Memory B cell (primary cell): Measurements from ENCODE around the gene RAB3A.
A peak's percentile ranks its signal among the peaks of the same experiment; 100 is the strongest.

Source experiments
- ATAC-seq: fragments of 150-1000 bp; cut with Tn5 transposase; 2 replicates; pipeline ENCODE4 v1.10.0; 2021; ENCODE audit warnings: low read depth, mild to moderate bottlenecking, moderate library complexity
- DNase-seq, 2 donors: peaks; one replicate each; pipeline ENCODE4 v3.0.0; 2022; ENCODE audit warnings: low spot score in 2 of 2
- H3K27ac Mint-ChIP-seq: one replicate; pipeline ENCODE4 v1.8.0; 2022; ENCODE audit warnings: mild to moderate bottlenecking, moderate library complexity, mixed read lengths
- H3K27me3 Mint-ChIP-seq: one replicate; pipeline ENCODE4 v1.8.0; 2022; ENCODE audit warnings: mixed read lengths
- H3K36me3 Mint-ChIP-seq: one replicate; pipeline ENCODE4 v1.8.0; 2022; ENCODE audit warnings: mild to moderate bottlenecking, mixed read lengths
- H3K4me1 Mint-ChIP-seq: one replicate; pipeline ENCODE4 v1.8.0; 2022; ENCODE audit warnings: mixed read lengths
- H3K4me3 Mint-ChIP-seq: one replicate; pipeline ENCODE4 v1.8.0; 2022; ENCODE audit warnings: mild to moderate bottlenecking, moderate library complexity, mixed read lengths
- H3K9me3 Mint-ChIP-seq: one replicate; pipeline ENCODE4 v1.8.0; 2022; ENCODE audit warnings: mixed read lengths

Gene RAB3A

DNA sequence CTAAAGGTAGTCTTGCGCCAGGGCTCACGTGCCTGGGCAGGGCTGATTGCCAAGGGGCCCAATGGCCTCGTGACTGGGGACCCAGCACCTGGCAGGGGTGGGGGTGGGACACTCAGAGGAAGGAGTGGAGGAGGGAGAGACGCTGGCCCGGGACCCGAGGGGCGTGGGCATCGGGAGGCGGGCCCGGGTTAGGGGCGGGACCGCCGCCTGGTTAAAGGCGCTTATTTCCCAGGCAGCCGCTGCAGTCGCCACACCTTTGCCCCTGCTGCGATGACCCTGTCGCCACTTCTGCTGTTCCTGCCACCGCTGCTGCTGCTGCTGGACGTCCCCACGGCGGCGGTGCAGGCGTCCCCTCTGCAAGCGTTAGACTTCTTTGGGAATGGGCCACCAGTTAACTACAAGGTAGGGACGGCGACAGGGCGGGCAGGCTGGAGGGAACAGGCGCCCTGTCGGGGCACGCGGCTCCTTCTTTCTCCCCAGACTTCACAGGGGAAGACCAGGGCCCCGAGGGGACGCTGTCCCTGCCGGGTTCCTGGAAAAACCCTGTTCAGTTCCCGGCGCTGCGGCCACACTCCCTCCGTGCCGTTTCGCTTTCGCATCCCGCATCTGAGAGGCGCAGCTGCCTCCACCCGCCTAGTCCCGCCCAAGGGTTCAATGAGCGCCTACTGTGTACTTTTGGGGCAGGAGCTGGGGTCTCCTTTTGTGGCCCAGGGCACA, 30.1 kb downstream of the RAB3A start, which contains the start of gene IFI30:
IFI30 (plus strand) TSS at position 242 of the 717 bp plus-strand sequence; CDS start at position 271, 29 bp downstream.
- Mint-ChIP-seq H3K9me3 (no peaks in the 10 kb centered on the region), H3K27ac (peak within 1 kb of the TSS; percentile 99), H3K4me3 (peak within 1 kb of the TSS; percentile 96), H3K4me1 (peaks cover 53% of the 10 kb centered on the region), H3K36me3 (peaks cover 24% of the 10 kb centered on the region), H3K27me3 (no peaks in the 10 kb centered on the region)
- peak; percentile 55 for ATAC-seq
- peak; percentile 58 to 82 for DNase-seq

DNA sequence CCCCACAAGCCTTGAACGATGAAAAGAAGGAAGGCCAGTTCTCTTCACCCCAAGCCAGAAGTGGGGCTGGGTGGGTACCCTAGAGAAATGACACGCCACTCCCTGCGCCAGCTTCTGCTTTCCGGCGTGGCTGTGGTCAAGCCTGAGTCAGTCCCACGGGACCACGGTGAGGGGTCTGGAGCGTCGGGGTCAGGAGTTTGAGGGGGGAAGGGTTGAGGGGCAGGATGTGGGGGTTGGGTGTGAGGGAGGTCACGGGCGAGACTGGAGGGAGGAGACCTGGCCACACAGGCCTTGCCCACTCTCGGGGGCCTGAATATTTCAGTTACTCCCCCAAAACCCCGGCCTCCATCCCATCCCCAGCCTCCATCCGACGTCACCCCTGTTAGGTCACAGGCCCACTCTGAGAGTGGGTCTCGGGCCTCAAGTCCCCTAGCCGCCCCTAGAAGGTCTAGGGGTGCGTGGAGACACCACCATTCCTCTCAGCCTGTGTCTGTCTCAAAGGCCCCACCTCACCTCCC, 30.7 kb downstream of the RAB3A start:
- peak; percentile 52 to 82 for DNase-seq
- Mint-ChIP-seq H3K27ac (peak overlapping the region; percentile 99), H3K27me3 (no peaks in the 10 kb centered on the region), H3K4me1 (peaks cover 56% of the 10 kb centered on the region), H3K4me3 (peak overlapping the region; percentile 96), H3K36me3 (peaks cover 21% of the 10 kb centered on the region), H3K9me3 (no peaks in the 10 kb centered on the region)
- ATAC-seq: peak; percentile 10

DNA sequence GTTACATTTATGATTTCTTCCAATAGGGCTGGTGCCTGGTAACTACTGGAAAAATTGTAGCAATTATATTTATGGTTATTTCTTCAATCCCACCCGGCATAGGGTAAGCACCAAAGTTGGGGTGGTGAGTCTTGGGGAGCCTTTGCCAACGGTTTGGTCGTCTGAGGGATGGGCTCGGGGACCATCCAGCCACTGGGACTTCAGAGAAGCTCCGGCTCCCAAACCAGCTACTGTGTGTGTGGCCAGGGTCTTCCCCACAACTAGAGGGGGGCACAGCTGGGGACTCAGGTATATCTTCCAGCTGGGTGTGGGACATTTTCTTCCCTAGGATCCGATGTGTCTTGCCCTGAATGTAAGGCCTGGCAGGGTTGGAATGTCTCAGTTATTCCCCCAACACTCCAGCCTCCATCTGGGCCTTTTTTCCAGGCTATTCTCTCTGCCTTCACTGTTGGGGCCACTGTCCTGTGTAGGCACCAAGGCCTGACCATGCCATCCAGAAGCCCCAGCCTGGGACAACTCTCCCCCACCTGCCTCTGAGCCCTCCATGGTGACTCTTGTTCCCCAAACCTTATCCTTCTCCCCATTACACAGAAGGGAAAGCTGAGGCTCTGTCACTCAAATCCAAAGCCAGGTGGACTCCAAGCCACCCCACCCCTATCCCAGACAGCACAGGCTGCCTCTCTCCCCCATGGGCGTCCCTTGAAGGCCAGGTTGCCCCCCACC, 31.4 kb downstream of the RAB3A start:
- H3K9me3 Mint-ChIP-seq: no peaks in the 10 kb centered on the region
- no peaks in the 10 kb centered on the region for H3K27me3 Mint-ChIP-seq
- H3K4me1 Mint-ChIP-seq: peaks cover 59% of the 10 kb centered on the region
- peak overlapping the region; percentile 99 for H3K27ac Mint-ChIP-seq
- no peak for ATAC-seq
- DNase-seq: no peak
- peaks cover 21% of the 10 kb centered on the region for H3K36me3 Mint-ChIP-seq
- H3K4me3 Mint-ChIP-seq: peak overlapping the region; percentile 96

DNA sequence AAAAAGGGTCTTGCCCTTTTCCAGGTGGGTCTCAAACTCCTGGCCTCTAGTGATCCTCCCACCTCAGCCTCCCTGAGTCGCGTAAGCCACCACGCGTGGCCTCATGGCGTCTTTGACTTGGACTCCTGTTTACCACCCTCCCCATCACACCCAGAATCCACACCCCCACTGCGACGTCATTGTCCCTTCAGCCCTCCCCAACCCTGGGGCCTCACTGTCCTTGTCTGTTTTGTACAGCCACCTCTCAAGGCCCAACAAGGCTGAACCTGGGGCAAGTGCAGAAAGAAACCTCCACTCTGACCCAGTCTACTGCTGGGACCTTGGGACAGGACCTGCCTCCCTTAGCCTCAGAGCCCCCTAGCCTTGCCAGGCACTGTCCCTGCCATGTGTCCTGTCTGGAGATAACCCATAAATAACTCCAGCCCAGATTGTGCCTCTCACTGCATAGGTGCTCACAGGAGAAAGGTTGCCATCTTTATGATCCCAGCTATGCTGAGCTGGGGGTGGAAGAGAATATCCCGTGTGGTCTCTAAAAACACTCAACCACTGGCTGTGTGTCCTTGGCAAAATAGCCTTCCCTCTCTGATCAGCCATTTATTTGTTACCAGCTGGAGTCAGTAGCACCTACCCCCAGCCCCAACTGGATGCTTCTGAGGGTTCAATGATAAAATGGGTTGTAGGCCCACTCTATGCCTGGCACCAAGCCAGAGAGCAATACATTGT, 32.1 kb downstream of the RAB3A start:
- Mint-ChIP-seq H3K9me3 (no peaks in the 10 kb centered on the region), H3K4me1 (peaks cover 55% of the 10 kb centered on the region), H3K27ac (peak overlapping the region; percentile 99), H3K36me3 (peaks cover 20% of the 10 kb centered on the region), H3K27me3 (no peaks in the 10 kb centered on the region), H3K4me3 (peak overlapping the region; percentile 81)
- ATAC-seq (no peak), DNase-seq (peak in 1 of 2 donors; percentile 38)

DNA sequence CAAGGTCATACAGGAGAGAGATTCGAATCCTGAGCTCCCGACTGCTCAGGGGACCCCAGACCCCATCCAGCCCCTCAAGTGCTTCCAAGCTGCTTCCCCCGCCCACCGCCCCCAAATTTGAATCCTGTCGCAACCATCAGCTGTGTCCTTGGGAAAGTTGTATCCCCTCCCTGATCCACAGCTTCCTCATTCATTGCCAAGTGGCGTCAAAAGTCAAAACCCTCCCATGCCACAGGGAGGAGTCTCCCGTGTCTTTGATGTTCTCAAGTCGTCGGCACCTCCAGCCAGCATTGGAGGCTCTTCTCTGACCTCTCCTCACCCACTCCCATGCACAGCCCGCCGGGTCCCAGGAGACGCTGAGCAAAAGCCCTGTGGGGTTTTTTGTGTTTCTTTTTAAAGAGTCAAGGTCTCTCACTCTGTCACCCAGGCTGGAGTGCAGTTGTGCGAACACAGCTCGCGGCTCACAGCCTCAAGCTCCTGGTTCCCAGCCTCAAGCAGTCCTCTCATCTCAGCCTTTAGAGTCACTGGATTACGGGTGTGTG, 33.1 kb downstream of the RAB3A start:
- H3K27me3 Mint-ChIP-seq: no peaks in the 10 kb centered on the region
- ATAC-seq: peak; percentile 2
- H3K4me1 Mint-ChIP-seq: peaks cover 50% of the 10 kb centered on the region
- H3K36me3 Mint-ChIP-seq: peaks cover 16% of the 10 kb centered on the region
- H3K4me3 Mint-ChIP-seq: peak overlapping the region; percentile 81
- peak overlapping the region; percentile 99 for H3K27ac Mint-ChIP-seq
- peak in 1 of 2 donors; percentile 46 for DNase-seq
- no peaks in the 10 kb centered on the region for H3K9me3 Mint-ChIP-seq

DNA sequence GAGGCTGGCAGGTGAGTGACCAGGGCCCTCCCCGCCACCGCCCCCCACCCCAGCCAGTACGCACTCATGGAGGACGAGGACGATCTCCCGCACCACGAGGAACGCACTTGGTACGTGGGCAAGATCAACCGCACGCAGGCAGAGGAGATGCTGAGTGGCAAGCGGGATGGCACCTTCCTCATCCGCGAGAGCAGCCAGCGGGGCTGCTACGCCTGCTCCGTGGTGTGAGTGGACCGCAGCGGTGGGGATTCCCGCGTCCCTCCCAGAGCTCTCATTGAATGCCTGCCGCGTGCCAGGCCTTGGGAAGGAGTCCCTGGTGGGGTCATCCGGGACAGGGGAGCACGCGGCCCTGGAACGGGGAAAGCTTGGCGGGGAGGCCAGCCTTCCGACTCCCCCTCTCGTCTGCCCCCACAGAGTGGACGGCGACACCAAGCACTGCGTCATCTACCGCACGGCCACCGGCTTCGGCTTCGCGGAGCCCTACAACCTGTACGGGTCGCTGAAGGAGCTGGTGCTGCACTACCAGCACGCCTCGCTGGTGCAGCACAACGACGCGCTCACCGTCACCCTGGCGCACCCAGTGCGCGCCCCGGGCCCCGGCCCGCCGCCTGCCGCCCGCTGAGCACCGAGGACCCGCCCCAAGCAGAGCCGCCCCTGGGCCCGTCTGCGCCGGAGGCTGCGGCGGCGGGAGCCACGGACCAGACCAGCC, 35.0 kb downstream of the RAB3A start:
- DNase-seq: peak in 1 of 2 donors; percentile 62
- no peaks in the 10 kb centered on the region for H3K27me3 Mint-ChIP-seq
- H3K27ac Mint-ChIP-seq: peak overlapping the region; percentile 99
- no peaks in the 10 kb centered on the region for H3K9me3 Mint-ChIP-seq
- peaks cover 45% of the 10 kb centered on the region for H3K4me1 Mint-ChIP-seq
- peaks cover 12% of the 10 kb centered on the region for H3K36me3 Mint-ChIP-seq
- H3K4me3 Mint-ChIP-seq: peak overlapping the region; percentile 83
- peak; percentile 28 for ATAC-seq

DNA sequence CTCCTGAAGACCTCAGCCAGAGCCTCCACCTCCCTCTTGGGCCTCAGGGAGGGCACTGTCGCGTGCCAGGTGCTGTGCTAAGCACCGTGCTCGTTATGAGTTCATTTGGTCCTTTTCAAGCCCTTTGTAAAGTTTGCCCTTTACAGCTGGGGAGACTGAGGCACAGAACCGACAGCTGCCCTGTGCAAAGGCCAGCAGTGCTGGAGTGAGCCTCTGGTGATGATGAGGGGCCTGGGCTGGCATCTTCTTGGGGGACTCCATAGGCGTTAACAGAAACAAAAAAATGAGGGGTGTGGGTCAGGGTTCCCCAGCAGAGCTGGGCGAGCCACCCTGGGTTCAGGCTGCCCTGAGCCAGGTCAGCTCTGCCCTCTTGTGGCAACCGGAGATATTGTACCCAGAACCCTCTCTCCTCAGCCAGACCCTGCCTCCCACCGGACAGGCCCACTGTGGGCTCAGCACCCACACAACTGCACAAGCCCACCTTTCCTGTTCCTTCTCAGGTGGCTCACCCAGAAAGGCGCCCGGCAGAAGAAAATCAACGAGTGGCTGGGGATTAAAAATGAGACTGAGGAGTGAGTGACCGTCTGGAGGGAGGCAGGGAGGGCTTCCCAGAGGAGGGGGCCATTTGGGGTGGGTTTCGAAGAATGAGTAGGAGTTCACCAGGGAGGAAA, 35.7 kb downstream of the RAB3A start:
- Mint-ChIP-seq H3K36me3 (peaks cover 15% of the 10 kb centered on the region), H3K4me3 (peak overlapping the region; percentile 83), H3K9me3 (no peaks in the 10 kb centered on the region), H3K4me1 (peaks cover 41% of the 10 kb centered on the region), H3K27ac (peak overlapping the region; percentile 99), H3K27me3 (no peaks in the 10 kb centered on the region)
- peak; percentile 61 to 63 for DNase-seq
- peak; percentile 24 for ATAC-seq

DNA sequence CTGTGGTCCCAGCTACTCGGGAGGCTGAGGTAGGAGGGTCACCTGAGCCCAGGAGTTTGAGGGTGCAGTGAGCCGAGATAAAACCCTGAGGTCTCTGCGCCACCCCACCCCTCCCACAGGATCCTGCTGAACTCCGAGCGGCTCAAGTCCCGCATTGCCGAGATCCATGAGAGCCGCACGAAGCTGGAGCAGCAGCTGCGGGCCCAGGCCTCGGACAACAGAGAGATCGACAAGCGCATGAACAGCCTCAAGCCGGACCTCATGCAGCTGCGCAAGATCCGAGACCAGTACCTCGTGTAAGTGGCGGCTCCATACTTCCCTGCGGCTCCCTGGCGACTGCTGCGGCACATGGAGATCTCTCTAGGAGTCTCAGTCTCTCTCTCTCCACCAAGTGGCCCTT, 36.8 kb downstream of the RAB3A start:
- Mint-ChIP-seq H3K36me3 (peaks cover 15% of the 10 kb centered on the region), H3K9me3 (no peaks in the 10 kb centered on the region), H3K4me1 (peaks cover 32% of the 10 kb centered on the region), H3K27ac (no peak overlapping the region), H3K4me3 (no peak overlapping the region), H3K27me3 (no peaks in the 10 kb centered on the region)
- ATAC-seq (no peak), DNase-seq (no peak)

DNA sequence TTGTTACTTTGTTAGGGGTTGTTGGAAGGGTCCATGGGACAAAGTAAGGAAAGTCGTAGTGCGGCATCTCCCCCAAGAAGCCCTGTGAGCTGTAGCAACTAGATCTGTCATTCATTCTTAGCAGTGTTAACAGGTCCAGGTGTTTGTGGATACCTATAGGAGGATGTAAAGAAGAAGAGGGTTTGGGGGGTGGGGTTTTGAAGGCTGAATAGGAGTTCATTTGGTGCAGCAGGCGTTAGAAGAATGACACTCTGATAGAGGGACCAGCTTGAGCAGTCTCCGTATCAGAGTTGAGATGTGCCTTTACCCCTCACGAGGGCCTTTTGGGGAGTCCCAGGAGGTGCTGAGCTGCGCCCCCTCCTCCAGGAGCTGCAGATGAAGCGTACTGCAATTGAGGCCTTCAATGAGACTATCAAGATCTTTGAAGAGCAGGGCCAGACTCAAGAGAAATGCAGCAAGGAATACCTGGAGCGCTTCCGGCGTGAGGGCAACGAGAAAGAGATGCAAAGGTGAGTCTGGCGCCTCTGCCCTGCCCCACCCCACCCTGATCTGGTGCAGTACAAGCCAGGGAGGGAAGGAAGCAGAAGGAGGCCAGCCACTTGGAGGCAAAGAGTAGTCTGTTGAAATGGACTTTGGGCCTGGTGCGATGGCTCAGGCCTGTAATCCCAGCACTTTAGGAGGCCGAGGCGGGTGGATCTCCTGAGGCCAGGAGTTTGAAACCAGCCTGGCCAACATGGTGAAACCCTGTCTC, 37.9 kb downstream of the RAB3A start:
- H3K9me3 Mint-ChIP-seq: no peaks in the 10 kb centered on the region
- no peak overlapping the region for H3K4me3 Mint-ChIP-seq
- no peaks in the 10 kb centered on the region for H3K27me3 Mint-ChIP-seq
- peaks cover 15% of the 10 kb centered on the region for H3K36me3 Mint-ChIP-seq
- peak overlapping the region; percentile 37 for H3K27ac Mint-ChIP-seq
- DNase-seq: no peak
- no peak for ATAC-seq
- H3K4me1 Mint-ChIP-seq: peaks cover 25% of the 10 kb centered on the region

DNA sequence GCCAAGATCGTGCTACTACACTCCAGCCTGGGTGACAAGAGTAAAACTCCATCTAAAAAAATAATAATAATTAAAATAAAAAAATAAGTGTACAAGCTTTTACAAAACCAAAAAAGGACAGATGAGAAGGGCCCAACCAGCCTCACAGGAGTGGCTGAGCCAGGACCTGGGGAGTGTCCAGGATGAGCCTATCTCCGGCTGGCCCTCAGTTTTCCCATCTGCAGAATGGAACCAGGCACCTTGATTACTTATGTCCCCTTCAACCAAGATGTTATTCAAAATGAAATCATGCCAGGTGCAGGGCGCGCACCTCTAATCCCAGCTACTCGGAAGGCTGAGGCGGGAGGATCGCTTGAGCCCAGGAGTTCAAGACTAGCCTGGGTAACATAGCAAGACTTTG, 39.8 kb downstream of the RAB3A start:
- DNase-seq: no peak
- H3K9me3 Mint-ChIP-seq: no peaks in the 10 kb centered on the region
- ATAC-seq: no peak
- H3K4me3 Mint-ChIP-seq: no peak overlapping the region
- no peak overlapping the region for H3K27ac Mint-ChIP-seq
- peaks cover 14% of the 10 kb centered on the region for H3K4me1 Mint-ChIP-seq
- no peaks in the 10 kb centered on the region for H3K27me3 Mint-ChIP-seq
- peaks cover 12% of the 10 kb centered on the region for H3K36me3 Mint-ChIP-seq

DNA sequence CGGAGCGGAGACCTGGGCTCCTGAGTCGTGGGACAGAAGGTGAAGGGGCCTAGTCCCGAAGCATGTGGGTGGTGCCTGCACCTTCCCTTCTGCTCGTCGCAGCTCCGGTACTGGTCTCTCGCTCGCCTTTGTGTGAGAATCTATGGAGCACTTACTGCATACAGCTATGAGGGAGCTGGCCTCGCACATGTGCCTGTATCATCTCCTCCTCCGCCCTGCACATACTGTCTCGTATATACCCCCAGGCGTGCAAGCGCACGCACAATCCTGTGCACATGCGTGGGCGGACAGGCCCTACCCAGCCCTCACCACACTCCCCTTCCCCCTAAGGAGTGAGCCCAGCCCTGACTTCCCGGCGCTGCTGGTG, 42.2 kb downstream of the RAB3A start:
- H3K9me3 Mint-ChIP-seq: no peaks in the 10 kb centered on the region
- H3K4me3 Mint-ChIP-seq: peak overlapping the region; percentile 21
- DNase-seq (no peak), ATAC-seq (peak; percentile 6)
- no peaks in the 10 kb centered on the region for H3K27me3 Mint-ChIP-seq
- peak overlapping the region; percentile 80 for H3K27ac Mint-ChIP-seq
- H3K36me3 Mint-ChIP-seq: peaks cover 9% of the 10 kb centered on the region
- H3K4me1 Mint-ChIP-seq: peaks cover 7% of the 10 kb centered on the region

DNA sequence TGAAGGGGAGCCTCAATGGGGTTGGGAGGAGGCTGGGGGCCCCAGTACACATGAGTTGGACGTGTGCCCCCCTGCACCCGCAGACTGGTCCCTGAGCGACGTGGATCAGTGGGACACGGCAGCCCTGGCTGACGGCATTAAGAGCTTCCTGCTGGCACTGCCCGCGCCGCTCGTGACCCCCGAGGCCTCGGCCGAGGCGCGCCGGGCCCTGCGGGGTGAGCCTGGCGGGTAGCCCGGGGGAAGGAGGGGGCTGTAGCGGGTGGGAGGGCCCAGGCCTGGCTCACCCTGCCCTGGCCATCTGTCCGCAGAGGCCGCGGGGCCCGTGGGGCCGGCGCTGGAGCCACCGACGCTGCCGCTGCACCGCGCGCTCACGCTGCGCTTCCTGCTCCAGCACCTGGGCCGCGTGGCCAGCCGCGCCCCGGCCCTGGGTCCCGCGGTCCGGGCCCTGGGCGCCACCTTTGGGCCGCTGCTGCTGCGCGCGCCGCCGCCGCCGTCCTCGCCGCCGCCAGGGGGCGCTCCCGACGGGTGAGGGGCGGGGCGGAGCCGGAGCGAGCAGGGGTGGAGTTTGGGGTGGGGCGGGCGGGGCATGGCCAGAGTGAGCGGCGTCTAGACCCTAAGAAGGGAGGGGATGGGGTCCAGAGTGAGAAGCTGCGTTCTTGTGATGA, 42.7 kb downstream of the RAB3A start:
- Mint-ChIP-seq H3K9me3 (no peaks in the 10 kb centered on the region), H3K27ac (no peak overlapping the region), H3K4me1 (peaks cover 13% of the 10 kb centered on the region)

More for the DNA sequence above, 42.7 kb downstream of the RAB3A start:
- DNase-seq (peak; percentile 91 to 95), ATAC-seq (peak; percentile 94)
- no peaks in the 10 kb centered on the region for H3K27me3 Mint-ChIP-seq
- peak overlapping the region; percentile 74 for H3K4me3 Mint-ChIP-seq
- peaks cover 8% of the 10 kb centered on the region for H3K36me3 Mint-ChIP-seq
